Stimulated activated CD8-positive, alpha-beta memory T cell treated with anti-CD3 and anti-CD28 coated beads, Interleukin-7, amount 100 ng/mL, for 1 hour (primary cell): ENCODE results near the gene TTPAL.
"Not testable (repeated sequence)": the region's sequence is repeated elsewhere in the genome, so short reads cannot be mapped to it uniquely, and the experiment has no call there.

Experiments used
- DNase-seq, 2 donors: peaks; one replicate each; pipeline ENCODE4 v3.0.0-alpha.2; 2020; ENCODE audit warnings: low read depth in 2 of 2

Gene TTPAL

DNA sequence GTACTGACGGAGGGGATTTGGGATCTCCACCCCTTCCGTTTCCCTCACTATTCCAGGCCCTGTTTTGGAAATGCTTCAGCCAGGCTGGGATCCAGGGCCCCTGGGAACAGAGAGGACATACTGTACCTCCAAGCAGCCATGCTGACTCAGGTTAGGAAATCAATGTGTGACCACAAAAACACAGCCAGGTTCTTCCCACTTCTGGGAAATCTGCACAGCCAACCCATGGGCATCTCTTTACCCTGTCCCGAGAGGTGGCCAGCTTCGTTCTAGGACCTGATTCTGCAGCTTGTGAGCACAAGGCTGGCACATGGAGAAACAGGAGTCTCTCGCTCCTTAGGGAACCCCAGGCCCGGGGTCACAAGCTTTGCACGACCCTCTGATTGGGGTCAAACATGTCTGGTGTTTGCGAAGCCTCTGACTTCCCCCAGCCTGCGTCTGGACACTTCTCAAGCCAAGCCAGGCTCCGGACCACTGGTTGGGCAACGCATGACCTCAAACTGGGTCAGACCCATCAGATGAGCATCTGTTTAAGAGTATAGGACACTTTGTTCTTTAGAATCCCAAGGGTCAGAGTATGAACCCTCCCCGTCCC lies 8.3 kb upstream of the TTPAL start:
- no peak for DNase-seq

DNA sequence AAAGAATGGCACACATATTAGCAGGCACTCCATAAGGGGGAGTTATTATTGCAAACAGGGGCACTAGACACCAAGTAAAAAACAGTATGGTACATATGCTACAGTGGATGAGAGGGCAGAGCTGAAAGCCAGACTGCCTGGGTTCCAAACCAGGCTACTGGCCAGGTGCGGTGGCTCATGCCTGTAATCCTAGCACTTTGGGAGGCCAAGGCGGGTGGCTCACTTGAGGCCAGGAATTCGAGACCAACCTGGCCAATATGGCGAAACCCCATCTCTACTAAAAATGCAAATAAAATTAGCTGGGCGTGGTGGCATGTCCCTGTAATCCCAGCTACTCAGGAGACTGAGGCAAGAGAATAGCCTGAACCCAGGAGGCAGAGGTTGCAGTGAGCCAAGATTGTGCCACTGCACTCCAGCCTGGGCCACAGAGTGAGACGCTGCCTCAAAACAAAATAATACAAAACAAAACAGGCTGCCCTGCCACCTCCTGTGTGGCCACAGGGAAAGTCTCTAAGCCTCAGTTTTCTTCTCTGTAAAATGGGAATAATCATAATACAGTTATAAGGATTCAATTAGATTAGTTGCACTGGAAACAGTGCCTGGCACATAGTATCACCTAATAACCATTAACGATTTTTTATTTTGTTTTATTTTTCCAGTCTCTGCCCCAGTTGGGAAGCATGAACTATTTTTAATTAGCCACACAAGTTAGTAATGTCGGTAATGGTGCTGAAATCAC lies 7.5 kb upstream of the TTPAL start:
- no peak for DNase-seq

DNA sequence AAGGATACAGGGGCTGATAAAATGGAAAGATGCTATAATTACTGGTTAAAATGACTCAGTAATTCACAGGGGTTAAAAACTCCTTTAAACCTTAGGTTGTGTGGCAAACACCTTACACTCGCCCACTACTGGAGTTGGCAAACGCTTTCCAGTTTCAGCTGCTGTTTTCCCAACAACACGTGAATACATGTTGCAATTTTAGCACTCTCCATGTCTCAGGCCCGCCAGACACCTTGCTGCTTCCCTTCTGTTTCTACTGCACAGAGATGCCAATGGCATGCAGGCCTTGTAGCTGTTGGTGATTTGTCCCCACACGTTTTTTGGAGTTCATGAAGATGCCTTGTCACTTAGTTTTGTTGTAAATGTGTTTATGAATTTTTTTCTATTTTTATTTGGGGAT lies 5.3 kb upstream of the TTPAL start:
- no peak for DNase-seq

DNA sequence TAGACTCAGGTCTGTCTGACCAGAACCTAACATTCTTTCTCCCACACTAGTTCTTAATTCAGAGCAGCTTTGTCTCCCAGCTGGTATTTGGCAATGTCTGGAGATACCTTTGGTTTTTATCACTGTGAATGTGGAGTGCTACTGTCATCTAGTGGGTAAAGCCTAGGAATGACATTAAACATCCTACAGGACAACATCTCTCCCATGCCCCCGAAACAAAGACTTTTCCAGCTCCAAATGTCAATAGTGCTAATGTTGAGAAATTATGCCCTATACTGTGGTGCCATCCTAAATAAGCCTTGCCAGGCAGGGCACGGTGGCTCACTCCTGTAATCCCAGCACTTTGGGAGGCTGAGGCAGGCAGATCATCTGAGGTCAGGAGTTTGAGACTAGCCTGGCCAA lies 4.2 kb upstream of the TTPAL start:
- no peak for DNase-seq

DNA sequence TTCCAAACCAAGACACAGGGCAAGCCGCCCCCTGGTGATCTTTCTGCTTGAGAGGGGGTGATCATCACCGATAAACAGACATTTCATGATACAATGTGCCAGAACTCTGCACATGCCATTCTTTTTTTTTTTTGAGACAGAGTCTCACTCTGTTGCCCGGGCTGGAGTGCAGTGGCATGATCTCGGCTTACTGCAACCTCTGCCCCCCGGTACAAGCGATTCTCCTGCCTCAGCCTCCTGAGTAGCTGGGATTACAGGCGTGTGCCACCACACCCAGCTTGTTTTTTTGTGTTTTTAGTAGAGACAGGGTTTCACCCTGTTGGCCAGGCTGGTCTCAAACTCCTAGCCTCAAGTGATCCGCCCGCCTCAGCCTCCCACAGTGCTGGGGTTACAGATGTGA lies 3.4 kb upstream of the TTPAL start:
- DNase-seq: not testable (repeated sequence)

DNA sequence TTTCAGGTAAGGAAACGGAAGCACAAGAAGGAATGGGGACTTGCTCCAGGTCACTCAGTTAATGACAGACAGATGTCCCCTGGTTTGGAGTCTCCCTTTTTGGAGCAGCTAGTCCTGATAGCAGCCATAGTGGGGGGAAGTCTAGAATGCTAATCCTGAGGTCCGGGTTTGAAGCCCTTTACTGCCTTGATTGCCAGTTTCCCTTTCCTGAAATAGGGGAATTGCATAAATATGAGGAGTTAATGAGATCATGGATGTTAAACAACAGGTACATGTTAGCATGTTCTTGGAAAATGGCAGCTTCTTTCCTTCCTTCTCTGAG lies 341 bp upstream of the TTPAL start:
- DNase-seq: no peak

DNA sequence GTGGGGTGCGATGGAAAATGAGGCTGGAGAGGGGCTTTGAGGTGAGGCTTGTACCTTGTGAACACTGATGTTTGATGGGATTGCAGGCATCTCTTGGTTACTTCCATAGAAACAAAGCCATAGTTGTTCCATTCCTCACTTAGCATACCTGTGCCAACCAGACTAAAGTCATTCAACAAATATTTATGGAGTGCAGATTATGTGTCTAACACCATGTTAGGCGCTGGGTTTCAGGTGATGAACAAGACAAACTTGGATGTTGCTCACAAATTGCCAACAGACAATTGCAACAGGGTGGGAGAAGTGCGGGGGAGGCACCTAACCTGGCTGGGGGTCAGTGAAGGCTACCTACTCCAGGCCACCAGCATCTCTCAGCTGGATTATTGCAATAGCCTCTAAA lies 1.5 kb downstream of the TTPAL start:
- no peak for DNase-seq

DNA sequence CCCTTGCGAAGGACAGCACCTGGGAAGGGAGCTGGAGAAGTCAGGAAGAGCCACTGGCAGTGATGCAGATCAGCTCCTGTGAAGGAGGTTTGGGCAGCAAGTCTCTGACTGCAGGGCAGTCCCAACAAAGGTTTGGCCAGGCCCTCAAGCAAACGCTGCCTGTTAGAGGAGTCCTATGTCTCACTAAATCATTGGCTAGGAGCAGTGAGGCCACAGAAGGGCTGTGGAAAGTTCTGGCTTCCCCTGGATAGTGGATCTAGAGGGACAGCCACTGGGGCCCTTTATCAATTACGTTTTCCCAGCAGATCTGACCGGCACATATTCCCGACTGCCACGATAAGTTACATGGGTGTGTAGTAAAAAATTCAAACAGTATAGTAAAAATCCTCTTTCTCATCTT lies 2.5 kb downstream of the TTPAL start:
- DNase-seq: no peak

DNA sequence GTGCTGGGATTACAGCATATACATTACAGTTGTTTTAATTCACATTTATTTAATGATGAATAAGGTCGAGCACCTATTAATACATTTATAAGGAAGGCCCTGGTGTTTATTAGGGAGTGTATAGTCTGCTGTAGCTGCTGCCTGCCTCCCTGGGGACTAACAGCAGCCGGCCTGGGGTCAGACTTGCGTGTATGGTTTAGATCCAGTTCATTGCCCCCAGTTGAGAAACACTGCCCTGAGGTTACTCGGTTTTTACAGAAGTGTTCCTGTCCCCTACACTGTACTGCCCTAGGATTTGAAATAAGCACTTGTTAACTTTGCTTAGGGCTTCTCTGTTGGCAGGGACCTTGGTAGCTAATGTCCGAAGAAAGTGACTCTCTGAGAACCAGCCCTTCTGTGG lies 4.0 kb downstream of the TTPAL start:
- no peak for DNase-seq

DNA sequence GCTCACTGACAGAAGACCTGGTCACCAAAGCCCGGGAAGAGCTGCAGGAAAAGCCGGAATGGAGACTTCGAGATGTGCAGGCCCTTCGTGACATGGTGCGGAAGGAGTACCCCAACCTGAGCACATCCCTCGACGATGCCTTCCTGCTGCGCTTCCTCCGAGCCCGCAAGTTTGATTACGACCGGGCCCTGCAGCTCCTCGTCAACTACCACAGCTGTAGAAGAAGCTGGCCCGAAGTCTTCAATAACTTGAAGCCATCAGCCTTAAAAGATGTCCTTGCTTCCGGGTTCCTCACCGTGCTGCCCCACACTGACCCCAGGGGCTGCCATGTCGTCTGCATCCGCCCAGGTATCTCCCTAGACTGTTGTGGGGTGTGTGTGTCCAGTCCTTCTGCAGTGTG lies 4.4 kb downstream of the TTPAL start:
- no peak for DNase-seq

DNA sequence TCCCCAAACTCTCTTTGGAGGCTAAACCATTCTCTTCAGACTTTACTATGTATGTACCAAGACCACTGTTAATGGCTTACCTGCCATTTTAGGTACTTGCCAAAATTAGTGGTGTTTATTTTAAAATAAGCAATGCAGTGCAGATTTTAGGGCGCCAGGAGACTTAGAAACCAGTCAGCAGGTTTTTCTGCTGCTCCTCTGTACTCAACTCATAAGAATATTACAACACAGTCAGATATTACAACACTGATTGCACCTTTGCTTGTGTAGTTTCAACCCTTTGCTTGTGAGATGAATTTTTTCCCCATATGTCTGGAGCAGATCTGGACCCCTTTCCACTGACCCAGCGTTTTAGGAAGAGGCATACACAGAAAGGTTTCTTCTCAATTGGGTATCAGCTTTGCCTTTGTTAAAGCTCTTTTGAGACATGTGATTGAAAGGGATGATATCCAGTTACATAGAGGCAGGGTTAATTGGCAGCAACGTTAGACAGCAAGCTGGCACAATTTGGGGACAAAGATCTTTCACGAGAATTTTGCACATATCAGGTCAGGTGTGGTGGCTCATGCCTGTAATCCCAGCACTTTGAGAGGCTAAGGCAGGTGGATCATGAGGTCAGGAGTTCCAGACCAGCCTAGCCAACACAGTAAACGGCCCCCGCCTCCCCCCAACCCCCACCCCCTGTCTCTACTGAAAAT lies 6.2 kb downstream of the TTPAL start:
- DNase-seq: no peak

DNA sequence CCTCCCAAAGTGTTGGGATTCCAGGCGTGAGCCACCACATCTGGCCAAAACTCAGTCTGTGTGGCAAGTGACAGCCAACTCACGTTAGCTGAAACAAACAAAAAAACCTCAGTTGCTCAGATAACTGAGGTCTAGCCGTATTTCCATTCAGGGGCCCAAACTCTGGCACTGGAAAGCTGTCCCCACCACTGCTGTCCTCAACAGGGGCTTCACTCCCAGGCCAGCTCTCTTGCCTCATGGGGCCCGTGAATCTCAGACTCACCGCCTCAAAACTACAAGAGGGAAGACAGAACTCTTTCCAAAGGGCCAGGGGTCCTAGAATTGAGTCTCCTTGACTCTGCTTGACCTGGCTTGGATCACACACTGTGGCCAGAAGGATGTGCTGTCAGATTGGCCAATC lies 7.4 kb downstream of the TTPAL start:
- no peak for DNase-seq

DNA sequence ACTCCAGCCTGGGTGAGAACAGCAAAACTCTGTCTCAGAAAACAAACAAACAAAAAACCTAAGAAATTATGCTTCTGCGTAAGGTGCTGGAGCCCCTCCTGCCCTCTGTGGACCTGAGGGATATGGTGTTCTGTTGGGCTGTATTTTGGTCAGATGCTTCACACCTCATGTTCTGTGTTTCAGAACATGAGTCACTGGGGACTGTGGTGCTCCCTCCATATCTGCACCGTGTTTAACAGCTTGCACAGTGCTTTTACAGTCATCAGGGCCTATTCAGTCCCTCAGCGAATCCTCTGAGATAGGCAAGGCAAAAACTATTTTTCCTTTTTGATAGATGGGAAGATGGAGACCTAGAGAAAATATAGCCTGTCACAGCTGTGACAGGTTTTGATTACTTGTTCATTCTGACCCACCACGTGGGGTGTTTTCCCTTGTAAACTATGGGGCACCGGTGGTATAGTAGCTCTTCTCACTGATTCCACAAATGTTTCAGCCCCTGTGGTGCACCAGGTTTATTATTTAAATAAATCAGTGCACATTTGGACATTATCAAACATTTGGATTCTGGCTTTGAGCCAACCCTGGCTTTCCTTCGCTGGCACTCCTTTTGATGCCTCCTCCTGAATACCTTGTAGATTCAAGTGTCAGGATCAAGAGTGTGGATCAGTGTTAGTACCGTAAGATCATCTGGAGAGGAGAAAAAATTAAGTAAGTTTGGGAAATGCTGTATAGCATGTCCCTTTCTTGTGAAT lies 9.6 kb downstream of the TTPAL start:
- DNase-seq: no peak

DNA sequence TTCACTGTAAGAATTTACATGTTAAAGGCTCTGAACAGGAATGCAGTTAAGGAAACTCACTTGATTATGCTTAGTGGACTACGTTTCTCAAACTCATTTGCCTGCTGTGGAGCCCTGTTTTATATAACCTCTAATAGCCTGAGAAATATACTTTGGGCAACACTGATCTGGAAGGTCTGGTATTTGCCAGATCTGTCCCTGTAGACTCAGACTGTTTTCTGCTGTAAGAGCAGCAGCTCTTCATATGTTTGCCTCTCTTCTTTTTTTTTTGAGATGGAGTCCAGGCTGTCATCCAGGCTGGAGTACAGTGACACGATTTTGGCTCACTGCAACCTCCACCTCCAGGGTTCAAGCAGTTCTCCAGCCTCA lies 10.1 kb downstream of the TTPAL start:
- DNase-seq: no peak

DNA sequence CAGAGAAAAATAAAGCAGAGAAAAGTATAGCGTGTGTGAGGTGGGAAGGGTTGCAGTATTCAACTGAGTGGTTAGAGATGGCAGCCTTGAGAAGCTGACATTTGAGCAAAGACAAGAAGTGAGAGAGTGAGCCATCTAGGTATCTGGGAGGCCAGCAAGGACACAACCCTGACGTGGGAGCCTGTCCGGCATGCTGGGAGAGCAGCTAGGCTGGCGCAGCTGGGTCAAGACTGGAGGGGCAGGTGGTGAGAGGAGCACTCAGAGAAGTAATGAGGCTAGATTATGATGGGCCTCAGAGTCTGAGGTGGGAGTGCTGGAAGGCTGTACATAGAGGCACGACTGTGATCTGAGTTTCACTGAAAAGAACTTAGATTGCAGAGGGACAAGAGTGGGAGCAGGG lies 12.9 kb downstream of the TTPAL start:
- DNase-seq: no peak

DNA sequence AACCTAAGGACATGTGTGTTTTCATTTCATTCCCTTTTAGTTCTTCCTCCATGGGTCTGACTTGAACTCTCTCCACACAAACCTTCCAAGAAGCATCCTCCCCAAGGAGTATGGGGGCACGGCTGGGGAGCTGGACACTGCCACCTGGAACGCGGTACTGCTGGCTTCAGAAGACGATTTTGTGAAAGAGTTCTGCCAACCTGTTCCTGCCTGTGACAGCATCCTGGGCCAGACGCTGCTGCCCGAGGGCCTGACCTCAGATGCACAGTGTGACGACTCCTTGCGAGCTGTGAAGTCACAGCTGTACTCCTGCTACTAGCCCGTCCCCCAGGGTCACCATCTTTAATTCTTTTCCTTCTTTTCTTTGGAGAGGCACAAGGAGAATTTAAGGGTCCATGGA lies 13.5 kb downstream of the TTPAL start:
- no peak for DNase-seq

DNA sequence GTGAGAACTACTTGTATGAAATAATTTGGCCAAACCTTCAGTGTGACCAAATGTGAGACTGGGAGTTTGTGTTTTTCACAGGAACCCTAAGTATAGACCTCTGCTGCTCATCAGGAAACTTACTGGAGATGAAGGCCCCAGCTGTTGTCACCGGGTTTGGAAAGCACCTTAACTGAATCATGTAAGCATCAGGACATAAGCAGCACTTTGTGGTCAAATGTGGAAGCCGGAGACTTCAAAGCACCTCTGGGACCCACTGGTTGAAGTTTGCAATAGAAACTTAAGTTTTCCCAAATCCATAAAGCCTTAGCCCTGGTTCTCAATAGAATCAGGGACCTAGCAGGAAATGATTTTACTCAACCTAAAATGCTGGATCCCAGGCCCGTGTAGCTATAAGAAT lies 14.3 kb downstream of the TTPAL start:
- no peak for DNase-seq

DNA sequence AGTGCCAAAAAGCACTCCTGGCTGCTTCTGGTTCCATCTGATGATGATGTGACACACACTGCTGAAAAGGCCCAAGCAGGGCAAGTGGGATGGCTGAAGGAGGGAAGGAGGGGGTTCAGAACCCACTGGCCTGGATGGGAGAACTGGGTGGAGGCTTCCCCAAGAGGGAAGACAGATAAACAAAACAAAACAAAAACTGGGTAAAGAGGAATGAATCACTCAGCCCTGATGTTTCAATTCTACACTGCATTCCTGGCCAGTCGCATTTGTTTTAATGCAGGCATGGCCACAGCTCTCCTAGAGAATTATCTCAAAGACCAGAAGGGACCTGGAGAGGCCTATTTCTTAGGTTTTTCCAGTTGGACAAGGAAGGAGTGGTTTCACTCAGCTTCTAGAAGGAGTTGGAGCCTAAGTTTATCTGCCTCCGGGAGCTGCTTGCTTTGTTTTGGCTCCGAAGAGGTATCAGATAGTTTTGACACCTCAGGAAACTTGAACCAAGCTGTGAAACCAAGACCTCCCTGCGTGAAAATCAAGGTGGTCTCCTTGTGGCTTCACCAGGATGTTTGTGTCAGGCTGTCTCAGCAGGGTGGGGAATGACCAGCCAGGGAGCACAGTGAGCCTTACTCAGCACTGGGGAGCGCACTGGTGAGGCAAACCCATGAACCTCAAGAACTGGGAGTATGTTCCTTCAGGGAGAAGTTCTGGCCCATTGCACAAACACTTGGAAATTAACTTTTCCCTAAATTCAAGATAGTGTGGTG lies 16.1 kb downstream of the TTPAL start:
- DNase-seq: no peak

DNA sequence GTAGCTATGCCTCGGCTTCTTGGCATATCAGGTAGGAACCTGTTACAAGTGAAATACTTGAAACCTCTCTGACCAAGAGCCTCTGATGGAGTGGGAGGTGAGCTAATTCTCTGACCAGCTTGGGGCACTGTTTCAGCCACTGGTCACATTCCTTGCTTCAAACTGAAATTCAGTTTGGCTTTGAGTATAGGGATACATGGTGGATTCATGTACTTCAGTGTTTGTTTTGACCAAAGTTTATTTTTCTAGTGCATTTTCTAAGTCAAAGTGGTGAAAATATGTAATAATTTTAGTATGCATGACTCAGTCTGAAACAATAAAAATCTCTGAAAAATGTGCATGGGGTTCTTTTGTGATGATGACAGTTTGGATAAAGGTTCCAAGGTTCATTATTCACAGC lies 18.6 kb downstream of the TTPAL start:
- DNase-seq: no peak

DNA sequence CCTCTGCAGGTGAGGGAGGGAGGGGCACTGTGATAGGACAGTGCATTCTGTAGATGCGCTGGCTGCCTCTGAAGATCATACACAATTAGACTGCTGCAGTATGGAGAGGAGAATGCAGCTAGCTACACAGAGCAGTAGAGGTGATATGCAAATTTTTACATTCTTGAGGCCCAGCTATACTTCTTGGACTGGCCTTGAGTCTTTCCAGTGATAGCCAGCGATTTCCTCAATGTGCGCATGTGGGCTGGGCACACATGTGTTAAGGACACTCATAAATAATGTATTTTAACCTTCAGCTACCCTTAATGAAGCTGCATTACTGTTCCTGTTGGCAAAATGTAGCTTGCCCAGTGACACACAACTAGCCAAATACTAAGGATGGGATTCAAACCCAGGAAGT lies 19.0 kb downstream of the TTPAL start:
- no peak for DNase-seq

DNA sequence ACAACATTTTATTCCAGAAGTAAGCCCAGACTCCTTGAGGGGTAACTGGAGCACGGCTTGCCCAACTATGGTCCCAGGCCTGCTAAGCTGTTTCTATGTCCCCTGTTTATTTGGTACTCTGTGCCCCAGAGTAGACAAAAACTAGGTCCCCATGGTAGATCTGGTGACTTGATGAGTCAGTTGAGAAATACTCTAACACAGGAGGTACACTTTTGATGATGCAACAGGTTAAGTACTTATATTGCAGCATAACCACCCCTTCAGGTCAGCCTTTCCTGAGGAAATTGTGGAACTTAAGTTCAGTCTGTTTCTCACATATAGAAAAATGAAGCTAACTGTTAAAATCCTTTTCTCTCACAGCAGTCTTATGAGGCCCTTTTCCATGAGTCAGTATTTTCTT lies 19.6 kb downstream of the TTPAL start:
- DNase-seq: no peak

DNA sequence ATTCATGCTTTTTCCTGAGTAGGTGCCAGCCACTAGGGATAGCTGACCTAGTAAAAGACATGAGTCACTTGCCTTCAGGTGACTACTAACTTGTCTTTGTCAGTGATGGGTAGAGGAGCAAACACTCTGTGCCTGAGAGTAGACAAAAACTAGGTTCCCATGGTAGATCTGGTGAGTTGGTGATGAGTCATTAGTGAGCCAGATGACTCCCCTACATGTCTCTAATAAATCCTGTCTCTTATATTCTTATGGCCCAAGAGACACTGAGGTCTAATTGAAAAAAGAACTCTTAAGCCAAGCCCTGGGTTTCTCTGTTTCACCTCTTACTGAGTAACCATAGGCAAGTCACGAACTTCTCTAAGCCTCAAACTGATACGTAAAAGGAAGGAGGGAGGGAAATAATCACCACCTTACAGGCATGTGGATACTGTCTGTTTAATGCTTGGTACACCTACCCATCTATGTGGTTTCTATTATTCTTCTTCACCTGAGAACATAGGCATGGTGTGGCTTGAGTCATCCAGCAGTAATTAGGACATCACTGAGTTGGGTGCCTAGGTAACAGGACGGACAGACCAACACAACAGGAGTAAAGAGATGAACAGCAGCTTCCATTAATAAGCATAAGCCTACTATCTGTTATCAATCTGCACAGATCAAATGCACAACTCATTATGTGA lies 20.3 kb downstream of the TTPAL start:
- no peak for DNase-seq
